ENCODE results near the gene TH. TPM values are rescaled to one million over a fixed set of nuclear protein-coding genes. Genes with fewer than 3 reads are reported as not detected.

Gene TH
- total RNA-seq, 1 donor: not detected

DNA sequence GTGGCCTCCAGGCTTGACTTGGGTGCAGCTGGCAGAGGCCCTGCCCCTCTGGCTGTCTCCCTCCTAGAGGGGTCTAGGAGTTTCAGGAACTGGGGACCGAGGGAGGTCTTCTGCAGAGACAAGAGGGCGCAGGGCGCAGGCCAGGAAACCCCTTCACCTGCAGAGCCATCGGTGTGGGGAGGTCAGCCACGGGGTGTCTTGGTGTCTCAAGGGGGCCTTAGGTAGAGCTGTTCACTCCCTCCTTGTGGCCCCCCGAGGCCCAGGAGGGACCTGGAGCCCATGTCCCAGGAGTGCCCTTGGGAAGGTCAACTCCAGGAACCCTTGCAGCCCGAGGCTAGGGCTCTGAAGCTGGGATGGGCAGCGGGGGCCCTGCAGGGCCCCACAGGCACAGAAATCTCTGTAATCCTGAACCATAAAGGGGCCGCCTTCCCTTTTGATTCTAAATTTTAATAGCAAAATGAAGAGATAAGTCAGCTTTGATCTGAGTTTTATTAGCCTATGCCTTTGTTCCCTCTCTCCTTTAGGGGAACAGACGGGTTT is 31.4 kb upstream of the TH start:
- TF ChIP-seq, protein P1, sequence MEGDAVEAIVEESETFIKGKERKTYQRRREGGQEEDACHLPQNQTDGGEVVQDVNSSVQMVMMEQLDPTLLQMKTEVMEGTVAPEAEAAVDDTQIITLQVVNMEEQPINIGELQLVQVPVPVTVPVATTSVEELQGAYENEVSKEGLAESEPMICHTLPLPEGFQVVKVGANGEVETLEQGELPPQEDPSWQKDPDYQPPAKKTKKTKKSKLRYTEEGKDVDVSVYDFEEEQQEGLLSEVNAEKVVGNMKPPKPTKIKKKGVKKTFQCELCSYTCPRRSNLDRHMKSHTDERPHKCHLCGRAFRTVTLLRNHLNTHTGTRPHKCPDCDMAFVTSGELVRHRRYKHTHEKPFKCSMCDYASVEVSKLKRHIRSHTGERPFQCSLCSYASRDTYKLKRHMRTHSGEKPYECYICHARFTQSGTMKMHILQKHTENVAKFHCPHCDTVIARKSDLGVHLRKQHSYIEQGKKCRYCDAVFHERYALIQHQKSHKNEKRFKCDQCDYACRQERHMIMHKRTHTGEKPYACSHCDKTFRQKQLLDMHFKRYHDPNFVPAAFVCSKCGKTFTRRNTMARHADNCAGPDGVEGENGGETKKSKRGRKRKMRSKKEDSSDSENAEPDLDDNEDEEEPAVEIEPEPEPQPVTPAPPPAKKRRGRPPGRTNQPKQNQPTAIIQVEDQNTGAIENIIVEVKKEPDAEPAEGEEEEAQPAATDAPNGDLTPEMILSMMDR (IDR thresholded peaks at IDR 0.05; ENCODE audit: insufficient read depth, low read depth, low read length): no peak
- DNase-seq (ENCODE audit: low read depth): no peak
- H3K4me3 ChIP-seq (ENCODE audit: low read depth, low read length): no peak overlapping the region

DNA sequence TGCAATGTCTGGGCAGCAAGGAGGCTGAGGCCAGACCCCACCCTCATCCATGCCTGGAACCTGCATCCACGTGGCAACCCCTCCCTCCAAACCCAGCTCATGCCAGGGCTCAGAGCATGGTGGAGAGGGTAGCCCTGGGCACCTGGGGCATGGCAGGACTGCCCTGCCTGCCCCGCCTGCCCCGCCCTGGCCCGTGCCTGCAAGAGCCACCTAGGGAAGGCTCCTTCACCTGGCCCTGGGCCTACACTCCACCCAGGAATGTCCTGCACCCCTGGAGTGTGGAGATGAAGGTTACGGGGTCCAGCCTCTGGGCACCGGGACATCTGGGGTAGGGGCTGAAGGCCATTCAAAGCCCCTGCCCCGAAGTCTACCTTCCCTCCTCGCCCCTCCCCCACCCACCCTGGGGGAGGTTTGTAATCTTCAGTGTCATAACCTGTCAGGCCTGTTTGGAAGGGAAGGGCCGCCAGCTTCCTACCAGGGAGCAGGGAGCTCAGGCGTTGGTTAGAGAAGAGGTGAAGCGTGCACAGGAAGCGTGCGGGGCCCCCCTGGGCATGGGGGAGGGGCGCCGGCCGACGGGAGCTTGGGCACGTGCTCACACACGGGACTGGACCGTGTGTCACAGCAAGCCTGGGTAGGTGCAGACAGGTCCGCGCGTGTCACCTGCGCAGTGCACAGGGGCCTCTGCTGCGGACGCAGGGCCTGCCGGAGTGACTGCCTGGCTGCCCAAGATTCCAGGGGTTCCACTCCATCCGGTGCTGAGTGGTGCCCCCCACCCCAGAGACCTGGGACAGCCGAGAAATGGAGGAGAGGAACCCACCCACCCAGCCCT is 30.7 kb upstream of the TH start:
- TF ChIP-seq, protein P1 (IDR thresholded peaks at IDR 0.05; ENCODE audit: insufficient read depth, low read depth, low read length): no peak
- no peak for DNase-seq (ENCODE audit: low read depth)
- no peak overlapping the region for H3K4me3 ChIP-seq (ENCODE audit: low read depth, low read length)

DNA sequence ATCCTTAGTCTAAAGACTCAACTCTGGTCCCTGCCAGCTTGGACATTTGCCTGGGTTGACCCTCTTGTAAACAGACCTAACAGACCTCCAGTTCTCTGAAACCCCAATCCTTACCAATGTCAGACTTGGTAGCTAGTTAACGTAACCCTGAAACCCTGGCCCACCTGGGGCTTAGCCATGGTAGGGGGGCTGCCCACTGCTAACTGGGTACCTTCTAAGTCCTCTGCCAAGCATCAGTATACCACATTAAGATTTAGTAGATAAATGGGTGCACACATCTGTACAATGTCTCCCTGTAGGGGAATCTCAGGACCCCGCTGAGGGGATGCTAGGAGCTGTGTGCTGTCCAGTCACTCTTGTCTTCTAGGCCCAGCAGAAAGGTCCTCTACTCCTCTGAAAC is 29.9 kb upstream of the TH start:
- TF ChIP-seq, protein P1 (IDR thresholded peaks at IDR 0.05; ENCODE audit: insufficient read depth, low read depth, low read length): no peak
- no peak overlapping the region for H3K4me3 ChIP-seq (ENCODE audit: low read depth, low read length)
- DNase-seq (ENCODE audit: low read depth): no peak

DNA sequence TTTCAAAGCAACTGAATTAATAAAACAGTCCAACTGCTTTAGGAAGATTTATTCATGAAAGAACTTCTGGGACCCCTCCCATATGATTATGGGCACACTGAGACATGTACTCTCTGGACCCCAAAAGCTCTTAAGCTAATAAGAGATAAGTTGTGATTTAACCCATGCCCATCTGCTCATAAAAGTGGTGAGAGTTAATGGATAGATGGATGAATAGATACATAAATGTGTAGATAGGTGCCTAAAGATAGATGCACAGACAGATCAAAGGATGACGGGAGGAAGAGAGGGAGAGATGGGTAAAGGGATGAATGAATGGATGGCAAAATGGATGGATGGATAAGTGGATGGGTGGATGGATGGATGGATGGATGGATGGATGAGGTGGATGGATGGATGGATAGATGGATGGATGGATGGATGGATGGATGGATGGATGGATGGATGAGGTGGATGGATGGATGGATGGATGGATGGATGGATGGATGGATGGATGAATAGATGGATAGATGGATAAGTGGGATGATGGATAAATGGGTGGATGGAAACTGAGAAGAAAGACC is 29.4 kb upstream of the TH start:
- DNase-seq (ENCODE audit: low read depth): no peak
- no peak overlapping the region for H3K4me3 ChIP-seq (ENCODE audit: low read depth, low read length)
- TF ChIP-seq, protein P1 (IDR thresholded peaks at IDR 0.05; ENCODE audit: insufficient read depth, low read depth, low read length): no peak

DNA sequence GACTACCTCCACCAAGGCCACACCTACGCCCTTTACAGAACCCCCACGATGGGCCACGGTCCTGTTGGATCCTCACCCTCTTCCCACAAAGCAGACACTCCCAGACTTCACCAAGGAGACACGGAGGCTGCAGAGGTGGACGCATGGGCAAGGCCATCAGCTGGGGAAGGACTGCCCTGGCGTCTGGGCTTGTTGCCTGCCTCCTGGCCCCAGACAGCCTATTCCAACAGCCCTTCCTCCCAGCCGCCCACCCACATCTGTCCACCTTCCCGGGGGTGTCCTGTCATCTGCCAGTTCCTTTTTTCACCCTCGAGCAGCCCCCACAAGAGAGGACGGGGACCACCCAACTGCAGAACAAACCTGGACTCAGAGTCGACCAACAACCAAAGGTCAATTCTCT is 28.9 kb upstream of the TH start:
- DNase-seq (ENCODE audit: low read depth): no peak

DNA sequence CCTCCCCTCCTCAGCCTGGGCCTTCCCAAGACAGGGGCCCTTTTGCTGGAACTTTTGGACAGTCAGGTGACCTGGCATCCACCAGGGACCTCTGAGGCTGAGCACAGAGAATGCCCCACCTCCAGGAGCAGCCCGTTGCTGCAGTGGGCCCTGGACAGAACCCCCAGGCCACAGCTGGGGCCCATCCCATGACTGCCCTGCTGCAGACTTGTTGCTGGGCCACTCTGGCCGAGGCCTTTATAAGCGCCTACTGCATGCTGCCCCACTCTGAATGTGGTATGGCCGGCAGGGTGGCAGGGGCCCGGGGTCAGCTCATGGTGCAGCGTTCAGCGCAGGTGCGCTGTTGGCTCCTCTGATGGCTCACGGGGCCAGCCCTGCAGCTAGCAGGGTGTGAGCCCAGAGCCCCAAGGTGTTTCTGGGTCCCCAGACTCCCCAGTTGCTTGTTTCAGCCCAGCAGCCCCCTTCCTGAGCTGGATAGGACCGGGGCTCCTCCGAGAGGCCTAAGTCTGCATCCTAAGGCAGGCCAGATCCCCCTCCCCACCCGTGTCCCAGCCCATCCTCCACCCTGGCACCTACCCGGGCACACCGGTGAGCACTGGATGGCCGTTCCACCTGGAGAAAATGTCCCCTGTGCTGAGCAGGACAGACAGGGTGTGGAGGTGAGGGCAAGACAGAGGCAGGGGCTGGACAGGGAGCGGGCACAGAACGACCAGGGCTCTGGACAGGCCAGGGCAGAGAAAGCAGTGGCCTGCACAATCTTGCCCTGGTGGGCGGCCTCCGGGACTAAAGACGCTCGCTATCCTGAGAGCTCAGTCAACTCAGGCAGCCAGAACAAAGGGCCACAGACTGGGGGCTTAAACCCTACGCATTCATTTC is 28.1 kb upstream of the TH start:
- H3K4me3 ChIP-seq (ENCODE audit: low read depth, low read length): no peak overlapping the region
- no peak for DNase-seq (ENCODE audit: low read depth)
- TF ChIP-seq, protein P1 (IDR thresholded peaks at IDR 0.05; ENCODE audit: insufficient read depth, low read depth, low read length): no peak

More for the DNA sequence above, 28.9 kb upstream of the TH start:
- TF ChIP-seq, protein P1 (IDR thresholded peaks at IDR 0.05; ENCODE audit: insufficient read depth, low read depth, low read length): no peak
- no peak overlapping the region for H3K4me3 ChIP-seq (ENCODE audit: low read depth, low read length)

Measured in fibroblast of villous mesenchyme (primary cell).